PC-3 (cell line): ENCODE measurements around the gene PSME4. TPM values are rescaled to one million over a fixed set of nuclear protein-coding genes. Genes with fewer than 3 reads are reported as not detected.

Source experiments
- ATAC-seq: fragments of 200-7000 bp; cut with Tn5 transposase; 2 replicates; pipeline ENCODE4 v1.9.1; 2020; ENCODE audit warnings: mild to moderate bottlenecking, moderate library complexity
- BruUV-seq: library from RNA; stranded (reverse); fragments of 400-500 nt; replicated peaks from 2 replicates; lab custom pipeline; 2021; lab: Mats Ljungman, UMichigan
- CTCF ChIA-PET: fragments of 300-600 bp; sonication (Branson Sonifier 250); formaldehyde crosslinking; loops from one replicate; lab custom pipeline; 2022; ENCODE audit warnings: antibody characterized with exemption; lab: Charles Lee
- POLR2A ChIA-PET: fragments of 300-600 bp; sonication (Branson Sonifier 250); formaldehyde crosslinking; loops from one replicate; lab custom pipeline; 2022; ENCODE audit warnings: antibody characterized with exemption; ENCODE audit not compliant: unreplicated experiment; lab: Charles Lee
- DNase-seq: peaks from one replicate; pipeline ENCODE4 v3.0.0-alpha.2; 2015
- H2AFZ ChIP-seq: fragments of 300-600 bp; sonication (generic); 2 replicates; pipeline ENCODE4 v1.6.0; 2016; ENCODE audit warnings: antibody characterized with exemption, low read length
- H3F3A ChIP-seq: fragments of 300-600 bp; sonication (generic); one replicate; pipeline ENCODE4 v1.6.0; 2017; ENCODE audit warnings: antibody characterized with exemption, low read length, control low read depth, mild to moderate bottlenecking; ENCODE audit not compliant: unreplicated experiment
- H3K27ac ChIP-seq: fragments of 300-600 bp; sonication (generic); 2 replicates; pipeline ENCODE4 v1.5.1; 2016; ENCODE audit warnings: mild to moderate bottlenecking, low read length
- H3K27me3 ChIP-seq: fragments of 300-600 bp; sonication (generic); 2 replicates; pipeline ENCODE4 v1.6.1; 2016; ENCODE audit warnings: low read length, mixed read lengths
- H3K36me3 ChIP-seq: fragments of 300-600 bp; sonication (generic); 2 replicates; pipeline ENCODE4 v1.6.1; 2016; ENCODE audit warnings: low read depth, mixed run types, low read length, mixed read lengths
- H3K4me1 ChIP-seq: fragments of 300-600 bp; sonication (generic); 2 replicates; pipeline ENCODE4 v1.5.1; 2016; ENCODE audit warnings: low read length; ENCODE audit not compliant: insufficient read depth
- H3K4me2 ChIP-seq: fragments of 300-600 bp; sonication (generic); 2 replicates; pipeline ENCODE4 v1.6.0; 2016; ENCODE audit warnings: low read length
- H3K4me3 ChIP-seq: fragments of 300-600 bp; sonication (generic); 2 replicates; pipeline ENCODE4 v1.5.1; 2016; ENCODE audit warnings: mild to moderate bottlenecking, low read length, mixed read lengths
- H3K79me2 ChIP-seq: fragments of 300-600 bp; sonication (generic); 2 replicates; pipeline ENCODE4 v1.6.1; 2017; ENCODE audit warnings: low read length, mixed read lengths
- H3K9ac ChIP-seq: fragments of 300-600 bp; sonication (generic); 2 replicates; pipeline ENCODE4 v1.6.0; 2016; ENCODE audit warnings: mild to moderate bottlenecking, low read length
- H3K9me2 ChIP-seq: fragments of 300-600 bp; sonication (generic); replicated peaks from 2 replicates; pipeline ENCODE4 v1.6.1; 2016; ENCODE audit warnings: mixed run types, low read length, mixed read lengths
- H3K9me3 ChIP-seq: fragments of 300-600 bp; sonication (generic); 2 replicates; pipeline ENCODE4 v1.6.1; 2016; ENCODE audit warnings: low read length, mixed read lengths
- H4K20me1 ChIP-seq: fragments of 300-600 bp; sonication (generic); 2 replicates; pipeline ENCODE4 v1.6.1; 2016; ENCODE audit warnings: low read length, mixed read lengths
- EZH2 ChIP-seq: fragments of 300-600 bp; sonication (generic); IDR thresholded peaks from one replicate; pipeline ENCODE4 v1.6.1; 2017; ENCODE audit warnings: antibody characterized with exemption, mild to moderate bottlenecking, low read length; ENCODE audit not compliant: unreplicated experiment
- EZH2phosphoT487 ChIP-seq: fragments of 300-600 bp; sonication (generic); IDR thresholded peaks from 2 replicates; pipeline ENCODE4 v1.6.1; 2018; ENCODE audit warnings: mild to moderate bottlenecking, antibody characterized with exemption, low read length, borderline replicate concordance
- intact Hi-C: fragments of 100-400 bp; cut with micrococcal nuclease; formaldehyde crosslinking; loops from 2 replicates; pipeline ENCODE4 v1.9.0; 2023
- total RNA-seq: library from RNA; depleted of rRNA; stranded (reverse); fragments of >200 nt; gene quantifications from 2 replicates; pipeline ENCODE4 v1.2.3, GENCODE V29; 2014
- TF ChIP-seq, protein P1 (sequence below): fragments of 300-600 bp; sonication (generic); conservative IDR thresholded peaks from 2 replicates; pipeline ENCODE4 v1.5.1; 2017; ENCODE audit warnings: antibody characterized with exemption, low read depth, mild to moderate bottlenecking, low read length

Gene PSME4
- total RNA-seq, 1 experiment from 2014 or later, result 54.7 TPM

DNA sequence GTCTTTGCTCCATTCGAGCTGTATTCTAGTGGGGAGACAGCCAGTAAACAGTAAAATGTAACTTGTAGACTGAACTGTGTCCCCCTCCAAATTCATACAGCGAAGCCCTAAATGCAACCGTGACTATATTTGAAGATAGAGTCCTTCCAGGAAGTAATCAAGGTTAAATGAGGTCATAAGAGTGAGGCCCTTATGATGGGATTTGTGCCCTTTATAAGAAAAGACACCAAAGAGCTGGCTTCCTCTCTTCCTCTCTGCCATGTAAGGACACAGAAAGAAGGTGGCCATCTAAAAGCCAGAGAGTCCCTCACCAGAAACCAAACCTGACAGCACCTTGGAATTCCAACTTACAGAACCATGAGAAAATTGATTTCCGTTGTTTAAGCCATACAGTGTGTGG lies 142.5 kb downstream of the PSME4 start:
- H3K36me3 ChIP-seq, result no peaks in the 10 kb centered on the region
- H3K9me3 ChIP-seq, result no peaks in the 10 kb centered on the region
- no peak overlapping the region for H2AFZ ChIP-seq
- no peaks in the 10 kb centered on the region for H4K20me1 ChIP-seq
- intact Hi-C loops, result no loop called here
- DNase-seq (no peak), ATAC-seq (no peak)
- no peaks in the 10 kb centered on the region for H3K4me1 ChIP-seq
- no peak overlapping the region for H3K27ac ChIP-seq
- ChIA-PET CTCF (no interaction called here), POLR2A (interaction anchor here (0.6 kb wide), 1 partner anchor 13 kb away, joined by 3 read pairs; no protein-coding TSS in a partner anchor)
- H3F3A ChIP-seq, result no peaks in the 10 kb centered on the region
- H3K9me2 ChIP-seq, result no peaks in the 10 kb centered on the region
- H3K79me2 ChIP-seq, result no peaks in the 10 kb centered on the region
- no peaks in the 10 kb centered on the region for H3K27me3 ChIP-seq
- no peak overlapping the region for H3K4me3 ChIP-seq
- no peak overlapping the region for H3K9ac ChIP-seq
- H3K4me2 ChIP-seq, result no peak overlapping the region
- BruUV-seq, result no TSS peak
- TF ChIP-seq, protein P1, sequence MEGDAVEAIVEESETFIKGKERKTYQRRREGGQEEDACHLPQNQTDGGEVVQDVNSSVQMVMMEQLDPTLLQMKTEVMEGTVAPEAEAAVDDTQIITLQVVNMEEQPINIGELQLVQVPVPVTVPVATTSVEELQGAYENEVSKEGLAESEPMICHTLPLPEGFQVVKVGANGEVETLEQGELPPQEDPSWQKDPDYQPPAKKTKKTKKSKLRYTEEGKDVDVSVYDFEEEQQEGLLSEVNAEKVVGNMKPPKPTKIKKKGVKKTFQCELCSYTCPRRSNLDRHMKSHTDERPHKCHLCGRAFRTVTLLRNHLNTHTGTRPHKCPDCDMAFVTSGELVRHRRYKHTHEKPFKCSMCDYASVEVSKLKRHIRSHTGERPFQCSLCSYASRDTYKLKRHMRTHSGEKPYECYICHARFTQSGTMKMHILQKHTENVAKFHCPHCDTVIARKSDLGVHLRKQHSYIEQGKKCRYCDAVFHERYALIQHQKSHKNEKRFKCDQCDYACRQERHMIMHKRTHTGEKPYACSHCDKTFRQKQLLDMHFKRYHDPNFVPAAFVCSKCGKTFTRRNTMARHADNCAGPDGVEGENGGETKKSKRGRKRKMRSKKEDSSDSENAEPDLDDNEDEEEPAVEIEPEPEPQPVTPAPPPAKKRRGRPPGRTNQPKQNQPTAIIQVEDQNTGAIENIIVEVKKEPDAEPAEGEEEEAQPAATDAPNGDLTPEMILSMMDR, result no peak
- TF ChIP-seq EZH2 (no peak), EZH2phosphoT487 (no peak)

DNA sequence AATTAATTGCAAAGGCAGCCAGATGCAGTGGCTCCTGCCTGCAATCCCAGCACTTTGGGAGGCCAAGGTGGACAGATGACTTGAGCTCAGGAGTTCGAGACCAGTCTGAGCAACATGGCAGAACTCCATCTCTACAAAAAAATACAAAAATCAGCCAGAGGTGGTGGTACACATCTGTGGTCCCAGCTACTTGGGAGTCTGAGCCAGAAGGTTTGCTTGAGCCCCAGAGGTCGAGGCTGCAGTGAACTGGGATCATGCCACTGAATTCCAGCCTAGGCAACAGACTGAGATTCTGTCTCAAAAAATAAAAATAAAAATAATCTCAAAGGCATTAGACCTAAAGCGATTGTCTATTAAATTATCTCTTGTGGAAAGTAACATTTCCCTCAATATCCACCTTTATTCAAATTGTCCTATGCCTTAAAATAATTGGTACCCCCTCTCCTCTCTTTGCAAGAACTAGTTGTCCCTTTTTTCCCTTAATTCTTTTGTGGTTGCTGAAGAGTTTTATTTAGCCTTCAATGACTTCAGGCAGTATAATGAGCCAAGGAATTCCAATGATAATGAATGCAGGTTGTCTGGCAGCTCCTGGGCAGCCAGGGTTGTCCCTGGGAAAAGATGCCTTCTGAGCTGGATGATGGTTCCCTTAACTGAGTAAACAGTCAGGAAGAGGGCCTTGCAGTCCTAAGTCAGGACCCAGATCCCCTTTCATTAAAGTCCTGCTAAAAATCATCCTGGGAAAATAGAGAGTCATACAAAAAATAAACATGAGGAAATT lies 143.2 kb downstream of the PSME4 start:
- Histone ChIP-seq H3K4me2 (no peak overlapping the region), H4K20me1 (no peaks in the 10 kb centered on the region), H3K9ac (no peak overlapping the region), H2AFZ (no peak overlapping the region), H3K79me2 (no peaks in the 10 kb centered on the region), H3K4me3 (no peak overlapping the region), H3K36me3 (no peaks in the 10 kb centered on the region), H3K4me1 (no peaks in the 10 kb centered on the region), H3K9me2 (no peaks in the 10 kb centered on the region), H3K9me3 (no peaks in the 10 kb centered on the region), H3K27ac (no peak overlapping the region), H3F3A (no peaks in the 10 kb centered on the region), H3K27me3 (no peaks in the 10 kb centered on the region)
- no peak for DNase-seq
- intact Hi-C loops, result no loop called here
- ChIA-PET POLR2A (interaction anchor here (0.6 kb wide), 1 partner anchor 12 kb away, joined by 3 read pairs; no protein-coding TSS in a partner anchor), CTCF (no interaction called here)
- no peak for ATAC-seq
- no TSS peak for BruUV-seq
- TF ChIP-seq, protein P1, result no peak
- no peak for TF ChIP-seq EZH2phosphoT487
- TF ChIP-seq EZH2, result no peak
